Caco-2 (cell line): ENCODE results near the gene ZSCAN20. TPM values are rescaled to one million over a fixed set of nuclear protein-coding genes. Genes with fewer than 3 reads are reported as not detected.

Experiments used
- BruUV-seq: library from RNA; stranded (reverse); fragments of 400-500 nt; replicated peaks from 2 replicates; lab custom pipeline; 2021; lab: Mats Ljungman, UMichigan
- CTCF ChIA-PET: fragments of 300-600 bp; sonication (Branson Sonifier 250); formaldehyde crosslinking; loops from one replicate; lab custom pipeline; 2022; ENCODE audit warnings: antibody characterized with exemption; lab: Charles Lee
- POLR2A ChIA-PET: fragments of 300-600 bp; sonication (Branson Sonifier 250); formaldehyde crosslinking; loops from one replicate; lab custom pipeline; 2022; ENCODE audit warnings: antibody characterized with exemption; lab: Charles Lee
- DNase-seq, 2 experiments: peaks; one replicate each; pipeline versions ENCODE4 v3.0.0 to v3.0.0-alpha.2; 2020 to 2022
- H3K27me3 ChIP-seq: replicated peaks from 2 replicates; pipeline ENCODE4 v1.6.0; 2011; ENCODE audit warnings: low read length; ENCODE audit not compliant: control insufficient read depth, insufficient read depth
- H3K36me3 ChIP-seq: 2 replicates; pipeline ENCODE4 v1.5.1; 2011; ENCODE audit warnings: low read length; ENCODE audit not compliant: control insufficient read depth, insufficient read depth
- H3K4me1 ChIP-seq: fragments of 250-450 bp; sonication (Bioruptor Pico); 2 replicates; pipeline ENCODE4 v1.5.1; 2020; ENCODE audit warnings: mild to moderate bottlenecking
- H3K4me3 ChIP-seq: 2 replicates; pipeline ENCODE4 v1.5.1; 2011; ENCODE audit warnings: low read depth, mild to moderate bottlenecking, control low read depth, low read length
- H3K9me3 ChIP-seq: fragments of 250-450 bp; sonication (Bioruptor Pico); 2 replicates; pipeline ENCODE4 v1.5.1; 2020; ENCODE audit warnings: mild to moderate bottlenecking, moderate library complexity
- H3K27ac Mint-ChIP-seq: one replicate; pipeline ENCODE4 v1.8.0; 2022; ENCODE audit warnings: mixed read lengths; ENCODE audit not compliant: unreplicated experiment
- H3K27me3 Mint-ChIP-seq: one replicate; pipeline ENCODE4 v1.8.0; 2022; ENCODE audit warnings: mixed read lengths; ENCODE audit not compliant: insufficient read depth, unreplicated experiment
- H3K36me3 Mint-ChIP-seq: one replicate; pipeline ENCODE4 v1.8.0; 2022; ENCODE audit warnings: mild to moderate bottlenecking, mixed read lengths; ENCODE audit not compliant: insufficient read depth, unreplicated experiment
- H3K4me1 Mint-ChIP-seq: one replicate; pipeline ENCODE4 v1.8.0; 2022; ENCODE audit warnings: low read depth, mixed read lengths; ENCODE audit not compliant: unreplicated experiment
- H3K4me3 Mint-ChIP-seq: one replicate; pipeline ENCODE4 v1.8.0; 2022; ENCODE audit warnings: mild to moderate bottlenecking, moderate library complexity, mixed read lengths; ENCODE audit not compliant: unreplicated experiment
- H3K9me3 Mint-ChIP-seq: one replicate; pipeline ENCODE4 v1.8.0; 2022; ENCODE audit warnings: mixed read lengths; ENCODE audit not compliant: unreplicated experiment
- intact Hi-C: fragments of 100-400 bp; cut with micrococcal nuclease; formaldehyde crosslinking; loops from one replicate; pipeline ENCODE4 v1.10.0; 2022; ENCODE audit not compliant: unreplicated experiment
- total RNA-seq: library from RNA; stranded (reverse); gene quantifications from 2 replicates; pipeline ENCODE4 v1.2.3, GENCODE V29; 2022
- TF ChIP-seq, protein P1 (sequence below), 2 experiments: fragments of 200-600 bp in 1 of 2; IDR thresholded peaks; 1 replicate in 1 of 2; 2 replicates in 1 of 2; pipeline versions ENCODE4 v1.5.1 to v1.8.0; 2011 to 2022; ENCODE audit warnings: antibody characterized with exemption in 1 of 2, control low read depth in 1 of 2, inconsistent platforms in 1 of 2, low read depth in 1 of 2, low read length in 1 of 2, mild to moderate bottlenecking in 1 of 2, moderate library complexity in 1 of 2; ENCODE audit not compliant: insufficient read depth in 1 of 2, severe bottlenecking in 1 of 2, unreplicated experiment in 1 of 2

ZSCAN20 gene
- total RNA-seq, 1 experiment from 2014 or later, result 3.0 TPM

DNA sequence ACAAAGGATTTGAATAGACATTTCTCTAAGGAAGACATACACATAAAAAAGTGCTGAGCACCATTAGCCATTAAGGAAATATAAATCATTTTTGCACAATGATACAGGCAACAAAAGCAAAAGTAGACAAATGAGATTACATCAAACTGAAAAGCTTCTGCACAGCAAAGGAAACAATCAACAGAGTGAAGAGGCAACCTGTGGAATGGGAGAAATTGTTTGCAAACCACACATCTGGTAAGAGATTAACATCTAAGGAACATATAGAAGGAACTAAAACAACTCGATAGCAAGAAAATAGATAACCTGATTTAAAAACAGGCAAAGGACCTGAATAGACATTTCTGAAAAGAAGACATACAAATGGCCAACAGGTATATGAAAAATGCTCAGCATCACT is 57.5 kb downstream of the ZSCAN20 start:
- POLR2A ChIA-PET, result no interaction called here
- no peaks in the 10 kb centered on the region for H3K4me1 Mint-ChIP-seq
- peaks cover 16% of the 10 kb centered on the region for H3K27me3 Mint-ChIP-seq
- intact Hi-C loops, result no loop called here
- H3K36me3 Mint-ChIP-seq, result no peaks in the 10 kb centered on the region
- Histone ChIP-seq H3K4me1 (no peaks in the 10 kb centered on the region), H3K27me3 (no peaks in the 10 kb centered on the region), H3K4me3 (no peak overlapping the region), H3K36me3 (no peaks in the 10 kb centered on the region), H3K9me3 (no peaks in the 10 kb centered on the region)
- H3K9me3 Mint-ChIP-seq, result no peaks in the 10 kb centered on the region
- no peak overlapping the region for H3K27ac Mint-ChIP-seq
- TF ChIP-seq, protein P1, sequence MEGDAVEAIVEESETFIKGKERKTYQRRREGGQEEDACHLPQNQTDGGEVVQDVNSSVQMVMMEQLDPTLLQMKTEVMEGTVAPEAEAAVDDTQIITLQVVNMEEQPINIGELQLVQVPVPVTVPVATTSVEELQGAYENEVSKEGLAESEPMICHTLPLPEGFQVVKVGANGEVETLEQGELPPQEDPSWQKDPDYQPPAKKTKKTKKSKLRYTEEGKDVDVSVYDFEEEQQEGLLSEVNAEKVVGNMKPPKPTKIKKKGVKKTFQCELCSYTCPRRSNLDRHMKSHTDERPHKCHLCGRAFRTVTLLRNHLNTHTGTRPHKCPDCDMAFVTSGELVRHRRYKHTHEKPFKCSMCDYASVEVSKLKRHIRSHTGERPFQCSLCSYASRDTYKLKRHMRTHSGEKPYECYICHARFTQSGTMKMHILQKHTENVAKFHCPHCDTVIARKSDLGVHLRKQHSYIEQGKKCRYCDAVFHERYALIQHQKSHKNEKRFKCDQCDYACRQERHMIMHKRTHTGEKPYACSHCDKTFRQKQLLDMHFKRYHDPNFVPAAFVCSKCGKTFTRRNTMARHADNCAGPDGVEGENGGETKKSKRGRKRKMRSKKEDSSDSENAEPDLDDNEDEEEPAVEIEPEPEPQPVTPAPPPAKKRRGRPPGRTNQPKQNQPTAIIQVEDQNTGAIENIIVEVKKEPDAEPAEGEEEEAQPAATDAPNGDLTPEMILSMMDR (IDR thresholded peaks at IDR 0.05; ENCODE audit: insufficient read depth in 1 of 2, low read depth in 1 of 2, low read length in 1 of 2, severe bottlenecking in 1 of 2, unreplicated experiment in 1 of 2), result no peak
- CTCF ChIA-PET, result no interaction called here
- no peak for DNase-seq
- BruUV-seq, result no TSS peak
- no peak overlapping the region for H3K4me3 Mint-ChIP-seq

DNA sequence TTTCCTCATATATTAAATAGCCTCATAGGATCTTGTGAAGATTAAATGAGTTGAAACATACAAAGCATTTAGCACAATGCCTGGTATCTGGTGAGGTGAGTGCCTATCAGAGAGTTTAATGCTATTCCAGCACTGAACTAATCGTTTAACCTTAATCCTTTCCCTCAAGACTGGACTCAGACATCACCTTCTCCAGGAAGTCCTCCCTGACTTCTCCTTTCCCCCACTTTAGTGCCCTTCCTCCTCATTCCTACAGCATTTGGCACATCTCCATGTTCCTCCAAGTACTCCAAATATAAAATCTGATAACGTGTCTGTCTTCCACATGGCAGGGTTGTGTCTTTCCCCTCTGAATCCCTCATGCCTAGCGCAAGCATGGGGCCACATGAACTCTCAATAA is 59.8 kb downstream of the ZSCAN20 start:
- Histone ChIP-seq H3K27me3 (no peaks in the 10 kb centered on the region), H3K4me1 (no peaks in the 10 kb centered on the region), H3K36me3 (no peaks in the 10 kb centered on the region), H3K4me3 (no peak overlapping the region), H3K9me3 (no peaks in the 10 kb centered on the region)
- H3K36me3 Mint-ChIP-seq, result no peaks in the 10 kb centered on the region
- DNase-seq, result no peak
- H3K9me3 Mint-ChIP-seq, result no peaks in the 10 kb centered on the region
- BruUV-seq, result no TSS peak
- ChIA-PET CTCF (no interaction called here), POLR2A (no interaction called here)
- intact Hi-C loops, result no loop called here
- no peak overlapping the region for H3K4me3 Mint-ChIP-seq
- H3K27ac Mint-ChIP-seq, result no peak overlapping the region
- TF ChIP-seq, protein P1 (IDR thresholded peaks at IDR 0.05; ENCODE audit: insufficient read depth in 1 of 2, low read depth in 1 of 2, low read length in 1 of 2, severe bottlenecking in 1 of 2, unreplicated experiment in 1 of 2), result no peak
- H3K4me1 Mint-ChIP-seq, result no peaks in the 10 kb centered on the region
- peaks cover 13% of the 10 kb centered on the region for H3K27me3 Mint-ChIP-seq

DNA sequence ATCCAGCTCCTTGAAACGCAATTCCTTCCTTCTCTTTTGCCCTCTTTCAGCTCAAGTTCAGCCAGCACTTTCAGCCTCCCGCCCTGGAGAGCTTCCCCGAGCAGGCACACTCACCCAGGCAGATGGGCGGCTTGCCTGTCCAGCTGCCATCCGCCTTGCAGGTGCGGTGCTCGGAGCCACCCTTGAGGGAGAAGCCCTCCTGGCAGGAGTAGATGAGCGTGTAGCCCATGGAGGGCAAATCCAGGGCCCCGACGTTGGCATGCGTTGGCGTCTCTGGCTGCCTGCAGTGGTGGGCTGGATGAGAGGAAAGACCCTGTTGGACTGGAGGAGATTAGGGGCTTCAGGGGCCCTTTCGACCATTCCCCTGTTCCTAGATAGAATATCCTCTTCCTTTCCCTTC is 60.5 kb downstream of the ZSCAN20 start:
- ChIA-PET CTCF (no interaction called here), POLR2A (no interaction called here)
- no peaks in the 10 kb centered on the region for H3K9me3 ChIP-seq
- H3K4me1 Mint-ChIP-seq, result no peaks in the 10 kb centered on the region
- intact Hi-C loops, result no loop called here
- peaks cover 13% of the 10 kb centered on the region for H3K27me3 Mint-ChIP-seq
- BruUV-seq, result no TSS peak
- no peak overlapping the region for H3K27ac Mint-ChIP-seq
- DNase-seq, result no peak
- no peaks in the 10 kb centered on the region for H3K9me3 Mint-ChIP-seq
- H3K36me3 ChIP-seq, result no peaks in the 10 kb centered on the region
- no peak overlapping the region for H3K4me3 ChIP-seq
- TF ChIP-seq, protein P1 (IDR thresholded peaks at IDR 0.05; ENCODE audit: insufficient read depth in 1 of 2, low read depth in 1 of 2, low read length in 1 of 2, severe bottlenecking in 1 of 2, unreplicated experiment in 1 of 2), result no peak
- no peaks in the 10 kb centered on the region for H3K27me3 ChIP-seq
- H3K4me3 Mint-ChIP-seq, result no peak overlapping the region
- H3K4me1 ChIP-seq, result no peaks in the 10 kb centered on the region
- H3K36me3 Mint-ChIP-seq, result no peaks in the 10 kb centered on the region
